ENCODE data around the gene MGAT4A.
A peak's percentile ranks its signal among the peaks of the same experiment; 100 is the strongest.

MGAT4A gene

GRCh38 chr2:98731041-98731893 lies at the start of gene MGAT4A:
Gene MGAT4A (minus strand): TSS chr2:98731132. CDS start chr2:98726332, 4,800 bp downstream.
- DNase-seq: peak in 1 of 2 experiments; percentile 21

DNA sequence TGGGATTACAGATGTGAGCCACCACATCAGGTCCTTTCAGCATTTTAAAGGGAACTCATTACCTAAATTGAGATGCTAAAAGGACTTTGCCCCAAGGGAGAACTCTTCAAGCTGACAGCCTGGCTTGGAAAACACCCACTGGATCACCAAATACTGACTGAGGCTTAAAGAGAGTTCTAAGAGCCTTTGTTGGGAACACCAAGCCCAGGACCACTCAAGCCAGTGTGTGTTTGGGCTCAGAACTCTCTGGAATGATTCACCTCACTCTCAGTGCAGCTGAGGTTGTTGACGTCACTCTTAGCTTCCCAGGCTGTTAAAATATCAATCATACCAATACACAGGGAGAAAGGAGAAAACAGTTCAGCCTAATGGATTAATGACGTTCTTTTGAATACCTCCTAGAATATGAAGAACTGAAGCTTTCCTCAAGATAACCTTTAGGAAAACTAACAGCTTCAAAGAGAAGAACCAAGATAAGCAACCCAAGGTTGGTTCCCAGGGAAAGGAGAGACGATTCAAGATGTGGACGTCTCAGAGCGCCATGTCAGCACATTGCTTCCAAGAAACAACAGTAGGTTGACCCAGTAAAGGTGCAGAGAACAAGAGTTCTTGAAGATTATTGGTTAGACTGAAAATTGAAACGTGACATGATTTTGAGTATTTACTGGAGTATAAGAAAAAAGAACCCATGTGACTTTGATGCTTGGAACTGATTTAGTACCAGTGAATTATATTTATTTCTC lies 48.0 kb upstream of the MGAT4A start:
- DNase-seq: no peak

- DNase-seq: no peak
Measured at GRCh38 chr2:98778151-98778550, 47.2 kb upstream of the MGAT4A start.

- DNase-seq: no peak
Measured at GRCh38 chr2:98777710-98778109, 46.8 kb upstream of the MGAT4A start.

- no peak for DNase-seq
Measured at GRCh38 chr2:98777076-98777475, 46.1 kb upstream of the MGAT4A start.

- no peak for DNase-seq
Measured at GRCh38 chr2:98776136-98776535, 45.2 kb upstream of the MGAT4A start.

GRCh38 chr2:98775146-98775986 lies 44.4 kb upstream of the MGAT4A start:
- no peak for DNase-seq

- DNase-seq: no peak
Measured at GRCh38 chr2:98773907-98774306, 43.0 kb upstream of the MGAT4A start.

DNA sequence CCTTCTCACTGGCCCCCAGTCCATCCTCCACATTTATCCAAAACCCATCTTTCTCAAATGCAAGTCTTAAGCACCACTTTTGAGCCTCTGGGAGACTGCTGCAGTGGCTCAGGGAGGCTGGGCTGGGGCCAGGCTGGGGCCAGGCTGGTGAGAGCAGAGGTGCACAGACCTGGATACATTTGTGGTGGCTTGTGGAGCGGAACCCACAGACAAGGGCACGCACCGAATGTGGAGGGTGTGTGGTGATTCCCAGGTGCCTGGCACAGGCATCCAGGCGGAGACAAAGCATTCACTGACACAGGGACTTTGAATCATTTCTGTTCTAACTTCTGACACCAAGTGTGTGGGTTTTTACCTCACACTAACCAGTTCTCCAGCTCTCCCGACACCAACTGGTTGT lies 42.2 kb upstream of the MGAT4A start:
- DNase-seq: no peak

DNA sequence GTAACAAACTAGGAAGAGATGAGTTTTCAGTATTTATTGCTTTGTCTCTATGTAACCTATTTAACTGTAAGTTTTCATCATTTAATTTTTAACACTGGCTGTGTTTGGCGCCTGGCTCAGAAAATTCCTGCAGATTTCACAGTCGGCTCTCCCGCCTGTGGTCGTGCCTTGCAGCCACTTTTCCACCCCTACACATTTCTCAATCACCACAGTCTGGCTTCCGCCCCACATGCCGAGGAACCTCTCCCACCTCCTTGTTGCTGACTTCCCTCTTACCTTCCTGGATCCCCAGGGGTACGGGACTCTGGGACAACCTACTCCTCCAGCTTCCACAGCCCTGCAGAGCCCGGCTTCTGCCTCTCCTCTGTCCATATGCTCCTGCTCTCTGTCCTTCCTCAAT lies 41.6 kb upstream of the MGAT4A start:
- no peak for DNase-seq

- no peak for DNase-seq
Measured at GRCh38 chr2:98771721-98772524, 41.0 kb upstream of the MGAT4A start.

DNA sequence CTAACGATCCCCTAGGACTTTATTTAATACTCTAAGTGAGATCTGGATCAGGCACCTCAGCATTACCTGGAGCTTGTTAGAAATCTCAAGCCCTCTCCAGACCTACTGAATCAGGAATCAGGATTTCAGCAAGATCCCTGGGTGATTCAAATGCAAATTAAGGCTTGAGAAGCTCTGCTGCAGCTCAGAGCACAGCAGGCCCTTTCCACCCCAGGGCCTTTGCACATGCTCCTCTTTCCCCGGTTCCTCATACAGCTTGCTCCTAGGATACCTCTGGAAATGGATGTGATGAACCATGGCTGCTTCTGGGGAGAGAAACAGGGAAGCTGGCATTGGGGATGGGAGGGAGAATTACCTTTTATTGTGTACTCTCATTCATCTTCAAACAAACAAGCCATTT lies 40.3 kb upstream of the MGAT4A start:
- DNase-seq: no peak

GRCh38 chr2:98769784-98770183 lies 38.9 kb upstream of the MGAT4A start:
- DNase-seq: no peak

- no peak for DNase-seq
Measured at GRCh38 chr2:98769114-98769476, 38.2 kb upstream of the MGAT4A start.

DNA sequence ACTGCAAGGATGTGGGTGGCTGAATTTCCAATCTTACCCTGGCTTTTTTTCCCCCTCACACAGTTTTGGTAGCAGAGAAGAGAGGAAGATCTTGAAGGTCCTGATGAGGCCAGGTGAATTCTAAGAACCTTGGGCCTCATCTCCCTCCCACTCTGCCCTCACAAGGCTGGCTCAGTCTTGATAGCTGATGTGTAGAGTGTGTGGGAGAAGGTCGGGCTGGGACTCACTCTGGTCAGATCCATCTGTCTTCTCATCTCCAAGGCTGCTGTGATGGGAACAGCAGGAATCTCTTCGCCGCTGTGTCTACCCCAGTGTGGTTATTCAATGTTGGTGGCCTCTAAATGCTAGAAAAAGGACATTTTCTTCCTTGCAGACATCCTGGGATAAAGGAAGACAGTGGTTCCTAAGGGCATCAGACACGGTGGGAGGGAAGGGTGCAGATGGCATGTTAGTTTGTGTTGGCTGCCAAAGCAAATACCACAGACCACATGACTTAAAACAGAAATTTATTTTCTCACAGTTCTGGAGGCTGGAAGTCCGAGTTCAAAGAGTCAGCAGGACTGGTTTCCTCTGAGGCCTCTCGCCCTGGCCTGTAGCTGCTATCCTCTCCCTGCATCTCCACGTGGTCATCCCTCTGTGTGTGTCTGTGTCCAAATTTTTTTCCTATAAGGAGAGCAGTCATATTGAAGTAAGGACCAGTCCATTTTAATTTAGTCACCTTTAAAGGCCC lies 37.6 kb upstream of the MGAT4A start:
- DNase-seq: no peak

- no peak for DNase-seq
Measured at GRCh38 chr2:98764499-98764898, 33.6 kb upstream of the MGAT4A start.

DNA sequence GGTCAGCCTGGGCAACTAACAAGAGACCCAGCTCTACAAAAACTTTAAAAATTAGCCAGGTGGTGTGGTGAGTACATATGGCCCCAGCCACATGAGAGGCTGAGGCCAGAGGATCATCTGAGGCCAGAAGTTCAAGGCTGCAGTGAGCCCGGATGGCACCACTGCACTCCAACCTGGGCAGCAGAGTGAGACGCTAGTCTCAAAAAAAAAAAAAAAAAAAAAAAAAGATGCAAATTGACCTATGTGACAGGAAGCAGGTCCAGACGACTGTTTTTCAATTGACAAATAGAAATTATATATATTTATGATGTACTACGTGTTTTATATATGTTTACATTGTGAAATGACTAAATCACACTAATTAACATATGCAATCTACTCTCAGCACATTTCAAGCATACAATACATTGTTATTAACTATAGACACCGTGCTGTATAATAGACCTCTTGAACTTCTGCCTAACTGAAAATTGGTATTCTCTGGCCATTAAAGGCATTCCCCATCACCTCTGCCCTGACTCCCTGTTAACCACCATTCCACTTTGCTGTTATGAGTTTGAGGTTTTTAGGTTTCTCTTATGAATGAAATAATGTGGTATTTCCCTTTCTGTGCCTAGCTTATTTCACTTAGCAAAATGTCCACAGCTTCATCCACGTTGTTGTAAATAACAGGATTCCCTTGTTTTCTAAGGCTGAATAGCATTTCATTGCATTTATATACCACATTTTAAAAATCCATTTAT lies 32.4 kb upstream of the MGAT4A start:
- DNase-seq: no peak

- DNase-seq: no peak
Measured at GRCh38 chr2:98761909-98762308, 31.0 kb upstream of the MGAT4A start.

DNA sequence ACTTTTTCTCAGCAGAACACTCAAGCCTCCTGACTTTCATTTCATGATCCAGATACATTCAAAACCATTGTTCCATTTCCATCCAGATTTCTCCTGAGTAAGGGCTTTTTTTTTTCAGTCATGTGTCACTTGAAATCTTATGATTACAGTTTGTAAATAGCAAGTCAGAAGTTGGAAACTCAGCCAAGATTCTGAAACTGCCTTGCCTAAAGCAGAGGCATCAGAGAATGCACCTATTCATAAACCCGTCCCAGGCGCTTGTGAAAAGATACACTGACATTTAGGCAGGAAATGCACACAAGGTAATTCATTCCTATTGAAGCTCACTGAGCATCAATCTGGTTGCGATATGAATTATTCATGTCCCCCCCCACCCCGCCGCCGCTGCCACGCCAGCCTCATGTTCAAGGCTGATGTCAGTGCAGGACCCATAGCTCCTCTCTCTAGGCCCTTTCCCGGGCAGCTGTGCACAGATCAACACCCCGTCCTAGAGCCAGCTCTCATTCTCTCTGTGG lies 30.4 kb upstream of the MGAT4A start:
- DNase-seq: no peak

GRCh38 chr2:98759827-98760625 lies 29.1 kb upstream of the MGAT4A start:
- no peak for DNase-seq
